ENCODE results near the gene VCL. TPM values are rescaled to one million over a fixed set of nuclear protein-coding genes. Genes with fewer than 3 reads are reported as not detected.
A peak's percentile ranks its signal among the peaks of the same experiment; 100 is the strongest.

VCL gene
- total and polyA plus RNA-seq, 9 of the 15 experiments (the other 6 are each of a cell fraction or from before 2014, with no cell fraction given) = 29.8 to 186 (median 76.4) TPM

DNA sequence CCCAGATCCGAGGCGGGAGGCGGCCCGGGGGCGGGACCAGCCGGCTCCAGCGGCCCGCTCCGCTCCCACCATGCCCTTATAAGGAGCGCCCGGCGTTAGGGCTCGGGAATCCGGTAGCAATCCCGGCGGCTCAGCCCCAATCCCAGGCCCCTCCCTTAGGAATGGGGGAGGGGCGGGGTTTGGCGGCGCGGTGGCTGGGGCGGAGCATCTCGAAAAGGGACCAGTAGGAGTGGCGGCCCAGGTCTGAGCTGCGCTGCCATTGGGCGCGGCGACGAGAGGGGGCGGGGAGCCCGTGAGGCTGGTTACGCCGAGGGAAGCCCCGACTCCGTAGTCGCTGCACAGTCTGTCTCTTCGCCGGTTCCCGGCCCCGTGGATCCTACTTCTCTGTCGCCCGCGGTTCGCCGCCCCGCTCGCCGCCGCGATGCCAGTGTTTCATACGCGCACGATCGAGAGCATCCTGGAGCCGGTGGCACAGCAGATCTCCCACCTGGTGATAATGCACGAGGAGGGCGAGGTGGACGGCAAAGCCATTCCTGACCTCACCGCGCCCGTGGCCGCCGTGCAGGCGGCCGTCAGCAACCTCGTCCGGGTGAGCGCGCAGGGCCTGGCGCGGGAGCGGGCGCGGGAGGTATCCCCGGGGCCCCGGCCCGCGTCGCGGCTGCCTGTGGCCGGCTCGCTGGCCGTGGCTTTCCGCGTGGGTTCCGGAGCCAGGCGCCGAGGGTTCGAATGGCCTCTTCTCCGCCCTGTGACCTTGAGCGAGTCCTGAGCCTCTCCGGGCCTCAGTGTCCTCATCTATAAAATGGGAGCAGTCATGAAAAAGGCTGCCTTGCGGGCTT is at the start of gene VCL (continued):
- TF ChIP-seq HDAC3 (IDR thresholded peaks at IDR 0.05; ENCODE audit: borderline replicate concordance, partially characterized antibody) = no peak
- TF ChIP-seq, protein P1, sequence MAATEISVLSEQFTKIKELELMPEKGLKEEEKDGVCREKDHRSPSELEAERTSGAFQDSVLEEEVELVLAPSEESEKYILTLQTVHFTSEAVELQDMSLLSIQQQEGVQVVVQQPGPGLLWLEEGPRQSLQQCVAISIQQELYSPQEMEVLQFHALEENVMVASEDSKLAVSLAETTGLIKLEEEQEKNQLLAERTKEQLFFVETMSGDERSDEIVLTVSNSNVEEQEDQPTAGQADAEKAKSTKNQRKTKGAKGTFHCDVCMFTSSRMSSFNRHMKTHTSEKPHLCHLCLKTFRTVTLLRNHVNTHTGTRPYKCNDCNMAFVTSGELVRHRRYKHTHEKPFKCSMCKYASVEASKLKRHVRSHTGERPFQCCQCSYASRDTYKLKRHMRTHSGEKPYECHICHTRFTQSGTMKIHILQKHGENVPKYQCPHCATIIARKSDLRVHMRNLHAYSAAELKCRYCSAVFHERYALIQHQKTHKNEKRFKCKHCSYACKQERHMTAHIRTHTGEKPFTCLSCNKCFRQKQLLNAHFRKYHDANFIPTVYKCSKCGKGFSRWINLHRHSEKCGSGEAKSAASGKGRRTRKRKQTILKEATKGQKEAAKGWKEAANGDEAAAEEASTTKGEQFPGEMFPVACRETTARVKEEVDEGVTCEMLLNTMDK (IDR thresholded peaks at IDR 0.05; ENCODE audit: borderline replicate concordance, insufficient read depth, low read depth, low read length, poor library complexity, severe bottlenecking) = no peak
- TF ChIP-seq JUNB (CRISPR knock-in tag; conservative IDR thresholded peaks at IDR 0.05) = no peak
- no peak for TF ChIP-seq ZNF197 (CRISPR knock-in tag; IDR thresholded peaks at IDR 0.05; ENCODE audit: low read depth)
- no peak for TF ChIP-seq FOXA1 (IDR thresholded peaks at IDR 0.05; ENCODE audit: borderline replicate concordance)
- TF ChIP-seq TEAD4 (IDR thresholded peaks at IDR 0.05; ENCODE audit: low read length) = peak; percentile 42
- TF ChIP-seq TEAD4 (CRISPR knock-in tag; IDR thresholded peaks at IDR 0.05; ENCODE audit: borderline replicate concordance) = no peak
- TF ChIP-seq, protein P2, sequence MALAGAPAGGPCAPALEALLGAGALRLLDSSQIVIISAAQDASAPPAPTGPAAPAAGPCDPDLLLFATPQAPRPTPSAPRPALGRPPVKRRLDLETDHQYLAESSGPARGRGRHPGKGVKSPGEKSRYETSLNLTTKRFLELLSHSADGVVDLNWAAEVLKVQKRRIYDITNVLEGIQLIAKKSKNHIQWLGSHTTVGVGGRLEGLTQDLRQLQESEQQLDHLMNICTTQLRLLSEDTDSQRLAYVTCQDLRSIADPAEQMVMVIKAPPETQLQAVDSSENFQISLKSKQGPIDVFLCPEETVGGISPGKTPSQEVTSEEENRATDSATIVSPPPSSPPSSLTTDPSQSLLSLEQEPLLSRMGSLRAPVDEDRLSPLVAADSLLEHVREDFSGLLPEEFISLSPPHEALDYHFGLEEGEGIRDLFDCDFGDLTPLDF (CRISPR knock-in tag; IDR thresholded peaks at IDR 0.05) = peak; percentile 66
- no peak for TF ChIP-seq ZNF830 (CRISPR knock-in tag; IDR thresholded peaks at IDR 0.05)
- TF ChIP-seq GTF2A2 (tag; IDR thresholded peaks at IDR 0.05) = no peak; the same call in 1 of the 2 replicates
- no peak for TF ChIP-seq USF2 (CRISPR knock-in tag; IDR thresholded peaks at IDR 0.05)
- no peak for TF ChIP-seq ZNF212 (CRISPR knock-in tag; IDR thresholded peaks at IDR 0.05)
- TF ChIP-seq IRF2 (CRISPR knock-in tag; IDR thresholded peaks at IDR 0.05) = no peak
- TF ChIP-seq, protein P3, sequence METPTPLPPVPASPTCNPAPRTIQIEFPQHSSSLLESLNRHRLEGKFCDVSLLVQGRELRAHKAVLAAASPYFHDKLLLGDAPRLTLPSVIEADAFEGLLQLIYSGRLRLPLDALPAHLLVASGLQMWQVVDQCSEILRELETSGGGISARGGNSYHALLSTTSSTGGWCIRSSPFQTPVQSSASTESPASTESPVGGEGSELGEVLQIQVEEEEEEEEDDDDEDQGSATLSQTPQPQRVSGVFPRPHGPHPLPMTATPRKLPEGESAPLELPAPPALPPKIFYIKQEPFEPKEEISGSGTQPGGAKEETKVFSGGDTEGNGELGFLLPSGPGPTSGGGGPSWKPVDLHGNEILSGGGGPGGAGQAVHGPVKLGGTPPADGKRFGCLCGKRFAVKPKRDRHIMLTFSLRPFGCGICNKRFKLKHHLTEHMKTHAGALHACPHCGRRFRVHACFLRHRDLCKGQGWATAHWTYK (CRISPR knock-in tag; IDR thresholded peaks at IDR 0.05) = peak; percentile 36; the same call in 1 of the 2 replicates
- TF ChIP-seq SETDB1 (IDR thresholded peaks at IDR 0.05; ENCODE audit: low read length) = peak; percentile 26
- TF ChIP-seq EGR1 (conservative IDR thresholded peaks at IDR 0.05) = peak; percentile 66
- TF ChIP-seq, protein P4, sequence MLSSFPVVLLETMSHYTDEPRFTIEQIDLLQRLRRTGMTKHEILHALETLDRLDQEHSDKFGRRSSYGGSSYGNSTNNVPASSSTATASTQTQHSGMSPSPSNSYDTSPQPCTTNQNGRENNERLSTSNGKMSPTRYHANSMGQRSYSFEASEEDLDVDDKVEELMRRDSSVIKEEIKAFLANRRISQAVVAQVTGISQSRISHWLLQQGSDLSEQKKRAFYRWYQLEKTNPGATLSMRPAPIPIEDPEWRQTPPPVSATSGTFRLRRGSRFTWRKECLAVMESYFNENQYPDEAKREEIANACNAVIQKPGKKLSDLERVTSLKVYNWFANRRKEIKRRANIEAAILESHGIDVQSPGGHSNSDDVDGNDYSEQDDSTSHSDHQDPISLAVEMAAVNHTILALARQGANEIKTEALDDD (IDR thresholded peaks at IDR 0.05) = no peak
- 0 out of 2 replicates have a peak, but pooled peaks have one; percentile 13 for TF ChIP-seq MITF (IDR thresholded peaks at IDR 0.05)
- no peak for TF ChIP-seq ZZZ3 (IDR thresholded peaks at IDR 0.05)

All from K562 (cell line).